Measurements from ENCODE around the gene ECI2.
"Not testable (repeated sequence)": the region's sequence is repeated elsewhere in the genome, so short reads cannot be mapped to it uniquely, and the experiment has no call there.

ECI2 gene

GRCh38 chr6:4114123-4114522 is 21.3 kb downstream of the ECI2 start:
- Histone ChIP-seq H3K36me3 (ENCODE audit: insufficient read depth, low read length) (peaks cover 16% of the 10 kb centered on the region; the same call in 1 of the 2 replicates), H3K79me2 (ENCODE audit: insufficient read depth, low read length) (no peaks in the 10 kb centered on the region), H4K20me1 (ENCODE audit: insufficient read depth, low read length) (no peaks in the 10 kb centered on the region), H3K4me1 (ENCODE audit: insufficient read depth, low read length, severe bottlenecking) (no peaks in the 10 kb centered on the region), H3K9ac (ENCODE audit: low read length) (no peak overlapping the region), H2AFZ (ENCODE audit: low read length) (no peak overlapping the region), H3K27ac (ENCODE audit: low read depth, low read length, poor library complexity, severe bottlenecking) (no peak overlapping the region), H3F3A (ENCODE audit: insufficient read depth, low read length) (no peaks in the 10 kb centered on the region), H3K4me3 (ENCODE audit: low read depth, low read length, poor library complexity, severe bottlenecking) (no peak overlapping the region), H3K27me3 (ENCODE audit: insufficient read depth, low read length) (no peaks in the 10 kb centered on the region), H3K4me2 (ENCODE audit: low read length) (no peak overlapping the region), H3K9me2 (ENCODE audit: low read depth, low read length) (no peaks in the 10 kb centered on the region), H3K9me3 (ENCODE audit: low read length) (no peaks in the 10 kb centered on the region)
- TF ChIP-seq CTCF (IDR thresholded peaks at IDR 0.05; ENCODE audit: low read length), result no peak
- TF ChIP-seq EZH2 (IDR thresholded peaks at IDR 0.05; ENCODE audit: borderline replicate concordance, low read length), result no peak

GRCh38 chr6:4113649-4114048 is 21.7 kb downstream of the ECI2 start:
- Histone ChIP-seq H3K27ac (ENCODE audit: low read depth, low read length, poor library complexity, severe bottlenecking) (no peak overlapping the region), H3K9me3 (ENCODE audit: low read length) (no peaks in the 10 kb centered on the region), H2AFZ (ENCODE audit: low read length) (no peak overlapping the region), H3K27me3 (ENCODE audit: insufficient read depth, low read length) (no peaks in the 10 kb centered on the region), H3K4me2 (ENCODE audit: low read length) (no peak overlapping the region), H4K20me1 (ENCODE audit: insufficient read depth, low read length) (no peaks in the 10 kb centered on the region), H3K79me2 (ENCODE audit: insufficient read depth, low read length) (no peaks in the 10 kb centered on the region), H3K36me3 (ENCODE audit: insufficient read depth, low read length) (peaks cover 16% of the 10 kb centered on the region; the same call in 1 of the 2 replicates), H3F3A (ENCODE audit: insufficient read depth, low read length) (no peaks in the 10 kb centered on the region), H3K4me1 (ENCODE audit: insufficient read depth, low read length, severe bottlenecking) (no peaks in the 10 kb centered on the region), H3K9ac (ENCODE audit: low read length) (no peak overlapping the region), H3K9me2 (ENCODE audit: low read depth, low read length) (no peaks in the 10 kb centered on the region), H3K4me3 (ENCODE audit: low read depth, low read length, poor library complexity, severe bottlenecking) (no peak overlapping the region)
- no peak for TF ChIP-seq CTCF (IDR thresholded peaks at IDR 0.05; ENCODE audit: low read length)
- no peak for TF ChIP-seq EZH2 (IDR thresholded peaks at IDR 0.05; ENCODE audit: borderline replicate concordance, low read length)

GRCh38 chr6:4112366-4112765 is 23.0 kb downstream of the ECI2 start:
- Histone ChIP-seq H3K4me3 (ENCODE audit: low read depth, low read length, poor library complexity, severe bottlenecking) (no peak overlapping the region), H3K36me3 (ENCODE audit: insufficient read depth, low read length) (peaks cover 16% of the 10 kb centered on the region; the same call in 1 of the 2 replicates), H3K4me1 (ENCODE audit: insufficient read depth, low read length, severe bottlenecking) (no peaks in the 10 kb centered on the region), H3K79me2 (ENCODE audit: insufficient read depth, low read length) (no peaks in the 10 kb centered on the region), H3K27ac (ENCODE audit: low read depth, low read length, poor library complexity, severe bottlenecking) (no peak overlapping the region), H3K4me2 (ENCODE audit: low read length) (no peak overlapping the region), H3K9ac (ENCODE audit: low read length) (no peak overlapping the region), H3K9me3 (ENCODE audit: low read length) (no peaks in the 10 kb centered on the region), H3F3A (ENCODE audit: insufficient read depth, low read length) (no peaks in the 10 kb centered on the region), H2AFZ (ENCODE audit: low read length) (no peak overlapping the region), H3K27me3 (ENCODE audit: insufficient read depth, low read length) (no peaks in the 10 kb centered on the region), H4K20me1 (ENCODE audit: insufficient read depth, low read length) (no peaks in the 10 kb centered on the region), H3K9me2 (ENCODE audit: low read depth, low read length) (no peaks in the 10 kb centered on the region)
- TF ChIP-seq EZH2 (IDR thresholded peaks at IDR 0.05; ENCODE audit: borderline replicate concordance, low read length) (no peak), CTCF (IDR thresholded peaks at IDR 0.05; ENCODE audit: low read length) (no peak)

- not testable (repeated sequence) for H3K9me2 ChIP-seq (ENCODE audit: low read depth, low read length); H3K4me2 ChIP-seq (ENCODE audit: low read length); H3K27ac ChIP-seq (ENCODE audit: low read depth, low read length, poor library complexity, severe bottlenecking); H3K36me3 ChIP-seq (ENCODE audit: insufficient read depth, low read length); H4K20me1 ChIP-seq (ENCODE audit: insufficient read depth, low read length); H3K79me2 ChIP-seq (ENCODE audit: insufficient read depth, low read length); H2AFZ ChIP-seq (ENCODE audit: low read length); H3K9me3 ChIP-seq (ENCODE audit: low read length); H3F3A ChIP-seq (ENCODE audit: insufficient read depth, low read length); H3K4me3 ChIP-seq (ENCODE audit: low read depth, low read length, poor library complexity, severe bottlenecking); H3K4me1 ChIP-seq (ENCODE audit: insufficient read depth, low read length, severe bottlenecking); H3K27me3 ChIP-seq (ENCODE audit: insufficient read depth, low read length); H3K9ac ChIP-seq (ENCODE audit: low read length)
Observed at GRCh38 chr6:4109363-4109815, 26.0 kb downstream of the ECI2 start.

Measured in OCI-LY1 (cell line).